NCI-H2029 treated with DMSO at 0.1 percent for 48 hours (cell line): ENCODE data around the gene LYSMD3.
"Not testable (repeated sequence)": the region's sequence is repeated elsewhere in the genome, so short reads cannot be mapped to it uniquely, and the experiment has no call there.

Experiments
- DNase-seq: peaks from one replicate; lab custom pipeline; 2025; lab: John Stamatoyannopoulos, UW

The LYSMD3 gene

DNA sequence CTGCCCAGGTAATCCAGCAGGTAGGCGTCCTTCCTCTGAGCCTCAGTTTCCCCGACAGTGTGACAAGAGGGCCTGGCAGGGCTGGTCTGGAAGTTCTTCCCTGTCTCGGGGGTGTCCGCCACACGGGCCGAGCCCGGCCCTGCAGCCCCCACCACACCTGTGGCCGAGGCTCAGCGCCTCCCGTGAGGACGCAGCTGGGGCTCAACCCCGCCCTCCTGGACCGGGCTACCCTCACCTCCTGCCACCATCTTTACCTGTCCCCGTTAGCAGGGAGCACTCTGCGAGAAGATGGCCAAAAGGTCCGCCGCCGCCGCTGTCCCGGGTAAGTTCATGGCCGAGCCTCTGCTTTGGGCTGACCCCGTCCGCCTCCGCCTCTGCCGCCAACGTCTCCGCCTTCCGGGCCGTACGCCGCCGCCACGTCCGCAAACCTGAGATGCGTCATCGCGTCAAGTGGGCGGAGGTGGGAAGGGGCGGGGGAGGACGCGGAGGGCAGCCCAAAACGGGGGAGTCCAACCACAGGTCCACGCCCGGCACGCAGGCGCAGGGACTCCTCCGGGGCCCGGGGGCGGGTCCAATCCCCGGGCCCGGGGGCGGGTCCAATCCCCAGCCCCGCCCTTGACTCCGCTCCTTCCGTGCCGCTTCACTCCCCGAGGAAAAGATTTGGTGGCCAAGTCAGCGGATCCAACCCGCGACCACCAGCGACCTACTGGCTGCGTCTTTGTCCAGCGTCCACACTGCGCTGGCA is at the start of gene LYSMD3:
Gene LYSMD3 (minus strand): TSS at position 391 of the 745 bp plus-strand sequence. CDS start 4,295 bp downstream, outside the sequence.
- peak; percentile 61 for DNase-seq

GRCh38 chr5:90576566-90576965 is 47.2 kb upstream of the LYSMD3 start:
- DNase-seq, result not testable (repeated sequence)

- DNase-seq, result no peak
Measured at GRCh38 chr5:90575712-90576111, 46.3 kb upstream of the LYSMD3 start.

DNA sequence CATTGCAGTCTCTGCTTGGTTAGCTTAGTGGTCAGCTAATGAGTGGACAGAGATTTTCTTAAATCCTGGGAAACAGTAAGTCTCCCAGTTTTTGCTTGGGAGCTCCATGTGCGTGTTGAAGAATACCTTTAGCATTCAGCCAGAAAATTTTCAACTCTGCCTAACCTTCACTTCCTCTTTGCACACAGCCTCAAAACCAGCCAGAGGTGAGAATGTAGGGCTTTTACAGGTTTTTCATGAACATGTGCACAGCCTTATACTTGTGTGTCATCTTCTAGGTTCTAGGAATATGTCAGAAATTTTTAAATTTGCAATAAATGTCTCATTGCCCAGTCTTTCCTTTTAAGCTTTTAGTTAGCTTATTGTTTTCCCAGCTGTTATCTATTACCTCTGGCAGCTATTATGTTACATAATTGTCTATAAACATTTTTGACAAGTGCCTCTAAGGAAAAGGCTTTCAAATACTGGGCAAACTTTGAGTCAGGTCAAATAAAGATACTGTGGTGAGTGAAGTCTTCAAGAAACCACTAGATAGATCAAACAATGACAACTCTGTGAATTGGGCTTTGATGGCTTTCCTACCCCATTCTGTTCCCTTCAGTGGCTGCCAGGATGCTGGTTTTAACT is 41.9 kb upstream of the LYSMD3 start:
- DNase-seq, result no peak

DNA sequence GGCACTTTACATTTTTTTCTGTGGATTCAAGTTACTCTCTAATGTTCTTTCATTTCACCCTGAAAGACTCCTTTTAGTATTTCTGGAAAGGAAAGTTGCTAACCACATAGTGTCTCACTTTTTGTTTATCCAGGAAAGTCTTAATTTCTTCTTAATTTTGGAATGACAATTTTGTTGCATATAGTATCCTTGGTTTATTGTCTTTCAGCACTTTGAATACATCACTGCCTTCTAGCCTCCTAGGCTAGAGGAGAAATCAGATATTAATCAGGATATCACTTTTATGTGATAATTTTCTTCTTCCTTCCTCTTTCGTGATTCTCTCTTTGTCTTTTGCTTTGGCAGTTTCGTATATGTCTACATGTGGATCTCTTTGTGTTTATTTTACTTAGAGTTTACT is 40.6 kb upstream of the LYSMD3 start:
- no peak for DNase-seq

DNA sequence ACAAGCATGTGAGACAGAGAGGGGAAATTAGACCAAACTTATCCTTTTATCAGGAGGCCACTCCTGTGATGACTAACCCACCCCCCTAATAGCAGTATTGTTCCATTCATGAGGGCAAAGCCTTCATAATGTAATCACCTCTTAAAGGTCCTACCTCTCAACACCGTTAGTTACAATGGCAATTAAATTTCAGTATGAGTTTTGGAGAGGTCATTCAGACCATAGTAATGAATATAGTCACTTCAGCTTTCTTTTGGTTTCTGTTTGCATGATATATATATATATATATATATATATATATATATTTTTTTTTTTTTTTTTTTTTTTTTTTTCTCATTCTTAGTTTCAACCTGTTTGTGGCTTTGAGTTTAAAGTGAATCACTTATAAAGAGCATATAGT is 39.7 kb upstream of the LYSMD3 start:
- no peak for DNase-seq

- no peak for DNase-seq
Measured at GRCh38 chr5:90565491-90565890, 36.1 kb upstream of the LYSMD3 start.

DNA sequence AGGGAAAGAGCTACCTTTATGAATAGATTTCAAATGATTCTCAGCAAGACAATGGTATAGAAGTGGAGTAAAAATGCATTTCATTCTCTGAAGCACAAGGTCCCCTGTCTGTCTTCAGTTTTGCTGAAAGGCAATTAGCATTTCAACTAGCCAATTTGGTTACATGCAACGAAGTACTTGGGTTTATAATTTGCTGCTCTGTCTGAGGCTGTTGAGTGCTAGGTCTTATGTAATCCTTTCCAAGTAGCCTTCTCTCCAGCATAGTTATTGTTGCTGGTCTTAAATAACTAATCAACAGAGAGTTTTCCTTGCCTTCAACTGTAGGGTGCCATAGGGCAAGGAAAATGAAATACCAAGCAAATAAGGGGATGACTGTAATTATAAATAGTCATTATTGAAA is 33.7 kb upstream of the LYSMD3 start:
- no peak for DNase-seq

GRCh38 chr5:90562341-90562740 is 33.0 kb upstream of the LYSMD3 start:
- DNase-seq, result no peak

DNA sequence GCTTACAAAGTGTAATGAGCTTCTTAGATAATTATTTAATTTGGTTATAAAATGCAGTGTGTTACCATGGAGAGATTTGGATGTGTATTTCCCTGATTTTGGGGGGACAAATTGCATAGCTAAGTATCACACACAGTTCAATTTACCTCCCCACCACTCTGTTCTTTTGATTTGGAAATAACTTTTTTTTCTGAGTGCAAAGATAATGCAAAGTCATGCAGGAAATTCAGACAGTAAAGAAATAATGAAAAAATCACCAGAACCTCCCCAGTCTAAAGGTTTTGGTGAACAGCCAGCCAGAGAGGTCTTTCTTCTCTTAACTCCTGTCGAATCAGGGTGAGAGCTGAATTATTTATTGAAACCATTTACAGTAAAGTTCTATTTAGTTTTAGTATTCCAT is 32.4 kb upstream of the LYSMD3 start:
- no peak for DNase-seq

GRCh38 chr5:90560771-90561170 is 31.4 kb upstream of the LYSMD3 start:
- DNase-seq, result no peak

- peak; percentile 95 for DNase-seq
Measured at GRCh38 chr5:90558344-90559192, 29.2 kb upstream of the LYSMD3 start, which contains the start of gene ADGRV1. Gene ADGRV1, plus strand, starts transcription at chr5:90558797. Its CDS starts 99 bp downstream, at chr5:90558896.

GRCh38 chr5:90557871-90558270 is 28.5 kb upstream of the LYSMD3 start:
- DNase-seq, result no peak

GRCh38 chr5:90557391-90557790 is 28.0 kb upstream of the LYSMD3 start:
- no peak for DNase-seq

GRCh38 chr5:90555666-90556065 is 26.3 kb upstream of the LYSMD3 start:
- no peak for DNase-seq

- DNase-seq, result no peak
Measured at GRCh38 chr5:90554358-90555006, 25.1 kb upstream of the LYSMD3 start.

GRCh38 chr5:90553711-90554110 is 24.3 kb upstream of the LYSMD3 start:
- no peak for DNase-seq

GRCh38 chr5:90551376-90551775 is 22.0 kb upstream of the LYSMD3 start:
- DNase-seq, result no peak

- DNase-seq, result no peak
Measured at GRCh38 chr5:90550963-90551362, 21.6 kb upstream of the LYSMD3 start.

DNA sequence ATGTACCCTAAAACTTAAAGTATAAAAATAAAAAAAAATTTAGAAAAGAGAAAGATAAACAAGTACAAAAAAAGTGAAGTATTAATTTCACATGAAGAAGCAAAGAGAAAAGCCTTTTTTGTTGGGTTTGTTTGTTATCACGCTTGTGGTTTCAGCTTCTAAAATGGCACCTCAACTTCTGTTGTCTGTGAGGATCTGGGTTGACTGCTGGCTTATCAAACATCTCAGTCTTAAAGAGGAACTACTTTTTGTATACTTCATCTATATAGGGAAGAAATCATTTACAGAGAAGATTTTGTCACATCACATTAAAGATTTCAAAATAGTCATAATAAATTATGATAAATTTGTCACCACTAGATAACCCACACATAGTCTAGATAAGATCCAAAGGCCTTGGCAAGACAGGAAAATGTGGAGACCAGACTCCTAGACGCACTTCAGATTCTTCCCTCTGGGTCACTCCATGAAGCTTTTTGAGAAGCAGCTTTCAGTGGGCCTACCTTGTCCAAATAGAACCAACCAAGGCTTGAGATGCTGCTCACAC is 20.4 kb upstream of the LYSMD3 start:
- DNase-seq, result no peak

- DNase-seq, result no peak
Measured at GRCh38 chr5:90549223-90549622, 19.8 kb upstream of the LYSMD3 start.

GRCh38 chr5:90548069-90548593 is 18.7 kb upstream of the LYSMD3 start:
- DNase-seq, result peak; percentile 94
